GM10266 (cell line): ENCODE results near the gene LCE1F.

Experiments
- DNase-seq: peaks from one replicate; pipeline ENCODE4 v3.0.0; 2012; ENCODE audit errors: extremely low spot score
- TF ChIP-seq, protein P1 (sequence below): IDR thresholded peaks from 2 replicates; pipeline ENCODE4 v1.5.1; 2012; ENCODE audit warnings: mild to moderate bottlenecking, low read depth; ENCODE audit not compliant: control insufficient read depth, insufficient read depth; ENCODE audit errors: missing control alignments

LCE1F gene

DNA sequence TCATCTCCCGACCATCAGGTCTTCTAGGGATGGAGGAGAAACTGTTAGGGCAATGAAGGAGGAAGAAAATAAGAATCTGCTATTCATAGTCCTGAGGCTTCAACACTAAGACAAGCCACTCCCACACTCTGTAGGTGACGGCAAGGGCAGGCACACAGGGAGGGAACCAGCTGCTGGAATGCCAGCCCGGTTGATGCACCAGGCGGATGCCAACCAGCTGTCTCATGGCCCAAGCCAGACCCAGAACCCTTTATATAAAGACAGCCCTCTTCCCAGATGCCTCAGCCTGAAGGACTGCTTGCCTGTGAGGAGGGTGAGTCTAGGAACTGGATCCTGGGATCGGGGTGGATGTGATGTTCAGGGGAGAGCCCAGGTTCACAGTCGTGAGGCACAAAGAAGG lies 17.2 kb upstream of the LCE1F start, which contains the start of gene KPRP:
Gene KPRP (plus strand): TSS at position 279 of the 400 bp plus-strand sequence. CDS start 1,564 bp downstream, outside the sequence.
- no peak for DNase-seq
- TF ChIP-seq, protein P1, sequence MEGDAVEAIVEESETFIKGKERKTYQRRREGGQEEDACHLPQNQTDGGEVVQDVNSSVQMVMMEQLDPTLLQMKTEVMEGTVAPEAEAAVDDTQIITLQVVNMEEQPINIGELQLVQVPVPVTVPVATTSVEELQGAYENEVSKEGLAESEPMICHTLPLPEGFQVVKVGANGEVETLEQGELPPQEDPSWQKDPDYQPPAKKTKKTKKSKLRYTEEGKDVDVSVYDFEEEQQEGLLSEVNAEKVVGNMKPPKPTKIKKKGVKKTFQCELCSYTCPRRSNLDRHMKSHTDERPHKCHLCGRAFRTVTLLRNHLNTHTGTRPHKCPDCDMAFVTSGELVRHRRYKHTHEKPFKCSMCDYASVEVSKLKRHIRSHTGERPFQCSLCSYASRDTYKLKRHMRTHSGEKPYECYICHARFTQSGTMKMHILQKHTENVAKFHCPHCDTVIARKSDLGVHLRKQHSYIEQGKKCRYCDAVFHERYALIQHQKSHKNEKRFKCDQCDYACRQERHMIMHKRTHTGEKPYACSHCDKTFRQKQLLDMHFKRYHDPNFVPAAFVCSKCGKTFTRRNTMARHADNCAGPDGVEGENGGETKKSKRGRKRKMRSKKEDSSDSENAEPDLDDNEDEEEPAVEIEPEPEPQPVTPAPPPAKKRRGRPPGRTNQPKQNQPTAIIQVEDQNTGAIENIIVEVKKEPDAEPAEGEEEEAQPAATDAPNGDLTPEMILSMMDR, result no peak

DNA sequence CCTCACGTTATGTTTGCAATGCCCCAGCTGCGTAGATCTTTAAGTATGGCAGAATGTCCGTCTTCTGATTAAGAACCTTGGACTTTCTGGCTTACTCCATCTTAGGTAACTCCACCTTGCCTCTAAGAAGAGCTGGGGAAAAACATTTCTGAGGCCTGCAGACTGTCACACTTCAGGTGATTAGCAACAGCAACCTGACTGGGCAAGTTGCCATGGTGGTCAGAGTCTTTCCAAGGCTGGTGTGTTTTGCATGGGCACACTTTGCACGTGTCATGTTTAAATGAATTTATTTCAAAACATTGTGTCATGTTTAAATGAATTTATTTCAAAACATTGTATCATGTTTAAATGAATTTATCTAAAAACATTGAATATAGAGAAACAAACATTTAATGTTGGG lies 16.3 kb upstream of the LCE1F start:
- DNase-seq, result no peak
- TF ChIP-seq, protein P1, result no peak

DNA sequence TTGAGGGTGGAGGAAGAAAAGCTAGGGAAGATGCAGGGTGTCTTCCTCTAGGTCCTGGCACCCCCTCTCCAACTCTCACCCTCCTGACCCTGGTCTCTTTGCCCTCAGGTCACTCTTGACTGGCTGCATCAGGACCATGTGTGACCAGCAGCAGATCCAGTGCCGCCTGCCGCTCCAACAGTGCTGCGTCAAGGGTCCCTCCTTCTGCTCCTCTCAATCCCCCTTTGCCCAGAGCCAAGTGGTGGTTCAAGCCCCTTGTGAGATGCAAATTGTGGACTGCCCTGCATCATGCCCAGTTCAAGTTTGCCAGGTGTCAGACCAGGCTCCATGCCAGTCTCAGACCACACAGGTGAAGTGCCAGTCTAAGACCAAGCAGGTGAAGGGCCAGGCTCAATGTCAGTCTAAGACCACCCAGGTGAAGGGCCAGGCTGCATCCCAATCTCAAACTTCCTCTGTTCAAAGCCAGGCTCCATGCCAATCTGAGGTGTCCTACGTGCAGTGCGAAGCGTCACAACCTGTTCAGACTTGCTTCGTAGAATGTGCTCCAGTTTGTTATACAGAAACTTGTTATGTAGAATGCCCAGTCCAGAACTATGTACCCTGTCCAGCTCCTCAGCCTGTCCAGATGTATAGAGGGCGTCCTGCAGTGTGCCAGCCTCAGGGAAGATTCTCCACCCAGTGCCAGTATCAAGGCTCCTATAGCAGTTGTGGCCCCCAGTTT lies 15.3 kb upstream of the LCE1F start:
- TF ChIP-seq, protein P1, result no peak

DNA sequence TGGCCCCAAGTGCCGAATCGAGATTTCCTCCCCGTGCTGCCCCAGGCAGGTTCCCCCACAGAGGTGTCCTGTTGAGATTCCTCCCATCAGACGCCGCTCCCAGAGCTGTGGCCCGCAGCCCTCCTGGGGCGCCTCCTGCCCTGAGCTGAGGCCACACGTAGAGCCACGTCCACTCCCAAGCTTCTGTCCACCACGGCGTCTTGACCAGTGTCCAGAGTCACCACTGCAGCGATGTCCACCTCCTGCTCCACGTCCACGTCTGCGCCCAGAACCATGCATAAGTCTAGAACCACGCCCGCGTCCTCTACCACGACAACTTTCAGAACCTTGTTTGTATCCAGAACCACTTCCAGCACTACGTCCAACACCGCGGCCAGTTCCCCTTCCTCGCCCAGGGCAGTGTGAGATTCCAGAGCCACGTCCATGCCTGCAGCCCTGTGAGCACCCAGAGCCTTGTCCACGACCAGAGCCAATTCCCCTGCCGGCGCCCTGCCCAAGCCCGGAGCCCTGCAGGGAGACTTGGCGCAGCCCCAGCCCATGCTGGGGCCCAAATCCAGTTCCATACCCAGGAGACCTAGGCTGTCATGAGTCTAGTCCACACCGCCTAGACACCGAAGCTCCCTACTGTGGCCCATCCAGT lies 14.3 kb upstream of the LCE1F start:
- TF ChIP-seq, protein P1, result no peak
- DNase-seq, result no peak

More for the DNA sequence above, 15.3 kb upstream of the LCE1F start:
- no peak for DNase-seq

DNA sequence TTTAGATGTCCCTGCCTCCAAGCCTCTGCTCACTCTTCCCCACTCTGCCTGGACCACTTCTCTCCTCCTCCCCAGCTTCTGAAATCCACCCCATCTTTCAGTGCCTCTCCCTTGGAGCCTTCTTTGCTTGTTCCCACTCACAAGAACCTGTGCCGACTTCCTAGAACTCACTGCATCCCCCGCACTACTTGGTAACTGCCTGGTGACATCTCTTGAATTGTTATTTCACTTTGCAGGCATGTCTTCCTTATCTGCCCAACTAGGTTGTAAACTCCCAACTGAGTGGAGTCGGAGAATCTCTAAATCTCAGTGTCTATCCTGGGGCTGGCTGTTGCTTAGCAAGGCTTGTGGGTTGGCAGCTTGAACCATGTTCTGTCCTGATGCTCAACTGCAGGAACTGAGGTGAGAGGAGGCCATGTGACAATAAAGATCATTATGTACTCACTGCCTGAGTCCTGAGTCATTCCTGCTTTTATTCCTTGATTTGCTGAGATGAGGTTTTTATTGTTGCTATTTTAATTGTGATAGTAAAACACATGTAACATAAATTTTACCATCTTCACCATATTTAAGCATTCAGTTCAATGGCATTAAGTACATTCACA lies 13.2 kb upstream of the LCE1F start:
- DNase-seq, result no peak
- TF ChIP-seq, protein P1, result no peak

DNA sequence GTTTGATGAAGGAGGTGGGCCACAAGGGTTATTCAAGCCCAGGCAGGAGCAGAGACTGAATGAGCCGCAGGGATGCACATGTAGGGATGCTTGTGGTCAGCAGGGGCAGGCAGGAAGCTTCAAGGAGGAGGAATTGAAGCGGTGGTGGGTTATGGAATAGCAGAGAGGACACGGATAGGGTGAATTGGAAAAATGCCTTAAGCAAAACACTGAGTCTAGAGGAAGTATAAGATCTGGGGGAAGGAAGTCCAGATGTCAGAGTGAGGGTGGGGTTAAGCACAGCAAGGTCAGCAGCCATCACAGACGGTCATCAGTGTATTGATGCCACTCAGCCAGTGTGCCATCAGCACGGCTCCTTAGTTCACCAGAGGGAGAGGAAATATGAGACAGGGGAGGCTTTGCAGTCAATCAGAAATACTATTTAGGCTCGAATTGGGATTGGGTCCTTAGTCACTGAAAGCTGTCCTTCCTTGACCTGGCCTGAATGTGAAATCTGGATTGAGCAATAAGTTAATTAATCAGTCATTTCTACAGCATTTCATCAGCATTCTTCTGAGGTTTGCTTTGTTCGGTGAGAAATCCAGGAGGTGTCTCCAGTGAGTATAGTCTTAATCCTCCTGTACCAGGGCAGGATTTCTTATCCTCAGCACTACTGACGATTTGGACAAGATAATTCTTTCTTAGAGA lies 6.0 kb upstream of the LCE1F start:
- TF ChIP-seq, protein P1, result no peak
- DNase-seq, result no peak

DNA sequence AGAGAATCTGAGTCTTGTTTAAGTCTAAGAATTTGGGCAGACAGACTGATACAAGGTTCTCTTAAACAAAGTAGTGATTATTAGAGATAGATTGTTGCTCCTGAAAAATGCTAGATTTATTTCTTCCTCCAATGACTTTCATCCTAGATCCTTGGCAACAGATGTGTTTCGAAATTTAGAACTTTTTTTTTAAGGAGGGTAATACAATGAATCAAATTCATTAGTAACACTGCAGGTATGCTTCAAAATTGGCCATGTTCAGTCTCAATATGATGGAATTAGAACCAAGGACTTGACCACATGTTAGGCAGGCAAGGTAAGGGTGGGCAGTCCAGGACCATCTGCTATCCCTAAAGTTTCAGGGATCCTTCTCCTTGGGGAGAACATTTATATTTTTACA lies 4.5 kb upstream of the LCE1F start:
- no peak for DNase-seq
- TF ChIP-seq, protein P1, result no peak
